ENCODE results near the gene FHOD3. TPM values are rescaled to one million over a fixed set of nuclear protein-coding genes. Genes with fewer than 3 reads are reported as not detected.

The FHOD3 gene
- total RNA-seq, 1 donor = 13.0 TPM

- Histone ChIP-seq H4K20me1 (ENCODE audit: insufficient read depth, low read length) (no peaks in the 10 kb centered on the region), H3K27me3 (ENCODE audit: insufficient read depth, low read length) (no peaks in the 10 kb centered on the region), H3K4me3 (ENCODE audit: insufficient read depth, low read length) (no peak overlapping the region), H2AFZ (ENCODE audit: low read length) (no peak overlapping the region), H3K79me2 (ENCODE audit: insufficient read depth, low read length) (no peaks in the 10 kb centered on the region), H3K27ac (ENCODE audit: low read depth, low read length) (no peak overlapping the region), H3K36me3 (ENCODE audit: insufficient read depth, low read length) (no peaks in the 10 kb centered on the region), H3K4me2 (ENCODE audit: insufficient read depth, low read length) (no peak overlapping the region), H3K4me1 (ENCODE audit: insufficient read depth, low read length) (no peaks in the 10 kb centered on the region), H3K9me3 (ENCODE audit: low read depth, low read length) (no peaks in the 10 kb centered on the region)
- no peak for TF ChIP-seq CTCF (IDR thresholded peaks at IDR 0.05; ENCODE audit: extremely low read depth, low read depth, low read length)
- DNase-seq (ENCODE audit: insufficient read length, low spot score, missing footprints) = no peak
Observed at GRCh38 chr18:36650266-36650665, 352.8 kb downstream of the FHOD3 start.

DNA sequence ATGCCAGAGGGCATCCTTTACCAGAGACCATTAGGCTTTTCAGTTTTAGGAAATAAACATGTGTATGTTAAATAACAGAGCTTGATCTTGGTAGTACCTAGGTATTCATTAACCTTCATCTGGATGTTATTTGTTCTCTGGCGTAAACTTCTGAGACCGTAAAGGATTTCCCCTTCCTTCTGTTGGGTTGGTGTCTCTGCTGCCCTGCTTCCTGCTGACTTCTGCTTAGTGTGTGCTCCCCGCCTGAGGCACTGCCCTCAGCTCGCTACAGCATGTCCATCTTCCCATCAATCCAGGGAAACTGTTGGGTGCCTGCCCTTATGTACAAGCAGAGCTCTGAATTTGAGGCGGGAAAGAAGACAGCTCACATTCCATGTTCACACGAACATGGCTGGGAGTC is 353.4 kb downstream of the FHOD3 start:
- H3K4me3 ChIP-seq (ENCODE audit: insufficient read depth, low read length) = no peak overlapping the region
- no peak for TF ChIP-seq CTCF (IDR thresholded peaks at IDR 0.05; ENCODE audit: extremely low read depth, low read depth, low read length)
- no peaks in the 10 kb centered on the region for H4K20me1 ChIP-seq (ENCODE audit: insufficient read depth, low read length)
- no peak for DNase-seq (ENCODE audit: insufficient read length, low spot score, missing footprints)
- no peaks in the 10 kb centered on the region for H3K27me3 ChIP-seq (ENCODE audit: insufficient read depth, low read length)
- H3K27ac ChIP-seq (ENCODE audit: low read depth, low read length) = no peak overlapping the region
- no peaks in the 10 kb centered on the region for H3K9me3 ChIP-seq (ENCODE audit: low read depth, low read length)
- H2AFZ ChIP-seq (ENCODE audit: low read length) = no peak overlapping the region
- no peak overlapping the region for H3K4me2 ChIP-seq (ENCODE audit: insufficient read depth, low read length)
- no peaks in the 10 kb centered on the region for H3K36me3 ChIP-seq (ENCODE audit: insufficient read depth, low read length)
- H3K79me2 ChIP-seq (ENCODE audit: insufficient read depth, low read length) = no peaks in the 10 kb centered on the region
- no peaks in the 10 kb centered on the region for H3K4me1 ChIP-seq (ENCODE audit: insufficient read depth, low read length)

DNA sequence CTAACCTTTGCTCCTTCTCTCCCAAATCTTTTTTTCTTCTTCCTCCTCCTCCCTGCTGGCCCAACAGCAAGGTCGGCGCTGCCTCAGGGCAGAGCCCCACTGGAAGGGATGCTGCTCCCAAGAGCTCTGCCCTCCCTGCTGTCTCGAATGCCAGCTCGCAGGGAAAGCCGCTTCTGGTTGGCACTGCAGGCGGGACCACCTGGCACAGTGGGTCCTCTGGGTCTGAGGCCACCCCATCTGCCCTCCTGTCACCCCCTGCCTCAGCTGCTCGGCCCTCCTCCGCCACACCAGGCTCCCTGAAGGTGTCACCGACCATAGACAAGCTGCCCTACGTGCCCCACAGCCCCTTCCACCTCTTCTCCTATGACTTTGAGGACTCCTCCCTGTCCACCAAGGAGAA is 355.0 kb downstream of the FHOD3 start:
- Histone ChIP-seq H3K27ac (ENCODE audit: low read depth, low read length) (no peak overlapping the region), H3K9me3 (ENCODE audit: low read depth, low read length) (no peaks in the 10 kb centered on the region), H3K36me3 (ENCODE audit: insufficient read depth, low read length) (no peaks in the 10 kb centered on the region), H4K20me1 (ENCODE audit: insufficient read depth, low read length) (no peaks in the 10 kb centered on the region), H3K4me2 (ENCODE audit: insufficient read depth, low read length) (no peak overlapping the region), H2AFZ (ENCODE audit: low read length) (no peak overlapping the region), H3K27me3 (ENCODE audit: insufficient read depth, low read length) (no peaks in the 10 kb centered on the region), H3K79me2 (ENCODE audit: insufficient read depth, low read length) (no peaks in the 10 kb centered on the region), H3K4me1 (ENCODE audit: insufficient read depth, low read length) (no peaks in the 10 kb centered on the region), H3K4me3 (ENCODE audit: insufficient read depth, low read length) (no peak overlapping the region)
- DNase-seq (ENCODE audit: insufficient read length, low spot score, missing footprints) = no peak
- TF ChIP-seq CTCF (IDR thresholded peaks at IDR 0.05; ENCODE audit: extremely low read depth, low read depth, low read length) = no peak

DNA sequence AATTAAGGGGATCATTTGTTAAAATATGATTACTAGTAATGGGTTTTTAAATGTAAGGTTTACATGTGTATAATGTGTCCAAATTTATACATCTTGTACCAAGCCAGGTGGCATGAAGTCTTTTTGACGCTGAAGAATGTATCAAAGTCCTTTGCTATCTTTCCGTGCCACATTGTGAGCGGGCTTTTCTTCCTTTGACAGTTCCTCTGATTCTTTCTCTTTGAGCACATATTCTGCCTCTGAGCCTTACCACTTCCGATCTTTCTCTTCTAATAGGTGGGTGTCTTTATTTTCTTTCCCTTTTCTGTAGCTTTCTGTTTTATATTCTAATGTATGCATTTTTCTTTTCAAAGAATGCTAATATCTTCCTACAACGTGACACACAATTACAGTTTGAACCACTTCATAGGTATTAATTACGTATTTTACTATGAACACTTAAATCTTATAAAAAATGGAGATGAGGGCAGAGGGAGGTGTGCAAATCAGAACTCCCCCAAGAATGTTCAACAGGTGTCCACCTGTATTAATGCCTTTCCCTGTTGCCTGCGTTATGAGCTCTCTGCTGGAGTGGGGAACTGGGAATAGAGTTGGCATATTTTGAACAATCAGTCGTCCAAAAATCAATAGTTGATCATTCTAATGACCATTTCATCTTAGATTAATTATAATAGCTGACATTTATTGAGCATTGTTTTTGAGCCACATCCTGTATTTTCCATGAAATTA is 355.8 kb downstream of the FHOD3 start:
- Histone ChIP-seq H3K79me2 (ENCODE audit: insufficient read depth, low read length) (no peaks in the 10 kb centered on the region), H3K4me1 (ENCODE audit: insufficient read depth, low read length) (no peaks in the 10 kb centered on the region), H3K27ac (ENCODE audit: low read depth, low read length) (no peak overlapping the region), H3K36me3 (ENCODE audit: insufficient read depth, low read length) (no peaks in the 10 kb centered on the region), H4K20me1 (ENCODE audit: insufficient read depth, low read length) (no peaks in the 10 kb centered on the region), H2AFZ (ENCODE audit: low read length) (no peak overlapping the region), H3K4me3 (ENCODE audit: insufficient read depth, low read length) (no peak overlapping the region), H3K9me3 (ENCODE audit: low read depth, low read length) (no peaks in the 10 kb centered on the region), H3K4me2 (ENCODE audit: insufficient read depth, low read length) (no peak overlapping the region), H3K27me3 (ENCODE audit: insufficient read depth, low read length) (no peaks in the 10 kb centered on the region)
- TF ChIP-seq CTCF (IDR thresholded peaks at IDR 0.05; ENCODE audit: extremely low read depth, low read depth, low read length) = no peak
- DNase-seq (ENCODE audit: insufficient read length, low spot score, missing footprints) = no peak
